Left lobe of liver (tissue), 2 donors: ENCODE measurements around the gene HNF1A. TPM values are rescaled to one million over a fixed set of nuclear protein-coding genes. Genes with fewer than 3 reads are reported as not detected.

Experiments used
- ATAC-seq: fragments of 200-7000 bp; cut with Tn5 transposase; one replicate; pipeline ENCODE4 v1.9.1; 2020; ENCODE audit warnings: mild to moderate bottlenecking, moderate library complexity
- DNase-seq: peaks from one replicate; pipeline ENCODE4 v3.0.0-alpha.2; 2020; ENCODE audit warnings: low spot score
- total RNA-seq: library from RNA; stranded (reverse); gene quantifications from one replicate; pipeline ENCODE4 v1.2.1, GENCODE V29; 2021
- donor health status: DM: no; HTN: no; CAD: no; lungs with moderate emphysema.
- donor health status: DM: no; HTN: yes; CAD: no.

Gene HNF1A
- total RNA-seq, 1 donor from 2014 or later = 23.8 TPM

DNA sequence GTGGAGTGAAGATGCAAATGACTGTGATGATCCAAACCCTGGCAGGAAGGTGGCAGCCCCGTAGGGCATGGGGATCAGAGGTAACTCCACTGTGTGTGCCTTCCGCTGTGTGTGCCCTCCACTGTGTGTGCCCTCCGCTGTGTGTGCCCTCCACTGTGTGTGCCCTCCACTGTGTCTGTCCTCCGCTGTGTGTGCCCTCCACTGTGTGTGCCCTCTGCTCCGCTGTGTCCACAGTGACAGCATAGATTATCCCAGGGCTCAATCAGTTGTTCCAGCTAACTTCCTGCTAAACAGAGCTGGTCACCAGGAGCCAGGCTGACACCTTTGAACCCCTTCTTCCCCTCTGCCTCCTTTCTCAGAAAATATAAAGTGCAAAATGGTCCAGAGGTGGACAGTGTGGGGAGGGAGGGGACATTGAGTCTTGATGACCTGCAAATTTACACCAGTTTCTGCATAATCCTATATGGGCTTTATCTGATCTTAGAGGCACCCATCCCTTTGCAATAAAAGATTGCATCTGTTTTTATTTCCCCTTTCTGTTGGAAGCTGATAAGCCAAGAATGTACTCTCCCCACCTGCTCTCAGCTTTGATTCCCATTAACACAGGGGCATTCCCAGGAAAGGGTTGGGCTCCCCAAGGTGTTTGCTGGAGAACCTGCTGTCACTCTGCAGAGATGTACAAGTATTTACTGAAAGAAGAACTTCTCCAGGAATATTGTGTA lies 21.6 kb upstream of the HNF1A start:
- ATAC-seq (no peak), DNase-seq (no peak)

DNA sequence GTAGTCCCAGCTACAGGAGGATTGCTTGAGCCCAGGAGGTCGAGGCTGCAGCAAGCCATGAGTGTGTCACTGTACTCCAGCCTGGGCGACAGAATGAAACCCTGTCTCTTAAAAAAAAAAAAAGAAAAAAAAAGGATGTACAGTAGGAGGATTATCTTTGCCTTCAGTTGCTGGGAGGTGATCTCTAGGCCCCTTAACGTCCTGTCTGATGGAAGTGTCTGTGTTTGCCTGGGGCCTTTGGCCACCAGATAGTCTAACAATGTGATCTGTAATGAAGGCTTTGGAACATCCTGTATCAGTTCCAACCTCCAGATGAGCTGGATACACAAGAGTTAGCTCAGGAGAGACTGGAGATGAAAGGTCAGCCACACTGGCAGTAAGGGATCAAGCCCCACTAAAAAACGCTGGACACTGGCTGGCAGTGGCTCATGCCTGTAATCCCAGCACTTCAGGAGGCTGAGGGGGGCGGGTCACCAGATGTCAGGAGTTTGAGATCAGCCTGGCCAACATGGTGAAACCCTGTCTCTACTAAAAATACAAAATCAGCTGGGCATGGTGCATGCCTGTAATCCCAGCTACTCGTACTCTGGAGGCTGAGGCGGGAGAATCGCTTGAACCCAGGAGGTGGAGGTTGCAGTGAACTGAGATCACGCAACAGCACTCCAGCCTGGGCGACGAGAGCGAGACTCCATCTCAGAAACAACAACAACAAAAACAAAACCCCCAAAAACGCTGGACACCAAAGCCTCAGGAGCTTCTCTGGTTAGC lies 19.0 kb upstream of the HNF1A start:
- DNase-seq (no peak), ATAC-seq (no peak)

DNA sequence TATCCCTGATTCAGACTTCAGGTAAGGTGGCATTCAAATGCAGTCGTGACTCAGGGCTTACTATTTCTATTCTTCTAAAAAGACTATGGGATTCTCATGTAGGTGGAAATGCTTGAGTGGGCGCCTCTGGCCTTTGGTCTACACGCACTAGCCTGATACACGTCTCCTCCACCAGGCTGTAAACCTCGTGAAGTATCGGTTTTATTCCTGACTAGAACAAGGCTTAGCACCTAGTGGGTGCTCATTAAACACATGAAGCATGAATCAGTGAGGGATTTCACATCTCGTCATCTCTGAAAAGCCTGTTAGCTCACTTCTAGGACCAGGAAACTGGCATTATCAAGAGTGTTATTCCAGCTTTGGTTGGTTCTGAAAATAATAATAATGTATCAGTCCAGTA lies 17.7 kb upstream of the HNF1A start:
- ATAC-seq = no peak
- DNase-seq = no peak

DNA sequence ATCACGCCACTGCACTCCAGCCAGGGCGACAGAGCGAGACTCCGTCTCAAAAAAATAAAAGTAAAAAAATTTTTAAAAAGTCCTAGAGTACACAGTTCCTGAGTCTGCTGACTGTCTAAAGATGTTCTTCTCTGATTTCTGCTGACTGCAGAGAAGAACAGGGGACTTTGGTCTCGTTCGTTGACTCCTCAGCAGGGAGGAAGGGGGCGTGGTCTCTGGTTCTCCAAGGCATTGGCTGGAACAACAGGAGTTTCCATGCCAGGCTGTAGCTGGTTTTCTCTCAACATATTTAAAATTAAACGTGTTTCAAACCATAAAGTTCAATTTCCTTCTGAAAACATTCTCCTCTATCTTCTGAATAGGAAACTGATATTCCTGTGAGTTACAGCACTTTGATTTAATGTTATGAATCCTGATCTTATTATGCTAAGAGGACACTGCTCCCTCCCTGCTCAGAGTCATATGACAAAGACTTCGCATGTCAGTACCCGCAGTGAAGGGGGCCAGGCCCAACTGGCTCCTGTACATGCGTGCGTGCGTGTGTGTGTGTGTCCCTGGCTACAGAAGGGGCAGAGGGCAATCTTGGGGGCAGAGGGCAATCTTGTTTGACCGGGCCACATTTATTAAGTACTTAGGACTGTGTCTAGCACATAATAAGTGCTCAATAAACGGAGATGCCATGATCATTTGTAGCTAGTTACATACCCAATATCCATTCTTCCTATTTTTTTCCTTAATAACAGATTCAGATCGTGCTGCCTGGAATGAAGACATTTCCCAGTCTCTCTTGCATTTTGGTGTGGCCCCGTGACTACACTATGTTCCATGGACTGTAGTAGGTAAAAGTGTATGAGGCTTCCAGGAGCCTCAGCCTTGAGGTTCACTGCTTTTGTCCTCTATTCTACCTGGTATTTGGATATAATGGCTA lies 16.5 kb upstream of the HNF1A start:
- ATAC-seq (peak; percentile 73), DNase-seq (peak; percentile 85)

DNA sequence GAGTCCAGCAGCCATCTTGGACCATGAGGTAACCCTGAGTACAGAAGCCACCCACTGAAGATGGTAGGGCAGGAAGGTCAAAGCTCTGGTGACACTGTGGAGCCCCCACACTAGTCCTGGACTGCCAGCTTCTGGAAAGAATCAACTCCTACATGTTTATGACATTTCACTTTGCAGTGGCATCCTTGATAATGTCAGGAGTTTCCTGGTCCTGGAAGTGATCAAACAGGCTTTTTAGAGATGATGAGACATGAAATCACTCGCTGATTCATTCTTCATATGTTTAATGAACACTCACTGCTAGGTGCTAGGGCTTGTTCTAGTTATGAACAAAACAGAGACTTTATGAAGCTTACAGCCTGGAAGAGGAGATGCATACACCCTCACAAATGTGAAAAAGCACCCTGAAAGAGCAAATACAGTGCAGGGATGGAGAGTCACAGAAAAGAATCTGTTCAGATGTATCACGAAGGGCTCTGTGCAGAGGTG lies 15.8 kb upstream of the HNF1A start:
- ATAC-seq = peak; percentile 1
- DNase-seq = no peak

DNA sequence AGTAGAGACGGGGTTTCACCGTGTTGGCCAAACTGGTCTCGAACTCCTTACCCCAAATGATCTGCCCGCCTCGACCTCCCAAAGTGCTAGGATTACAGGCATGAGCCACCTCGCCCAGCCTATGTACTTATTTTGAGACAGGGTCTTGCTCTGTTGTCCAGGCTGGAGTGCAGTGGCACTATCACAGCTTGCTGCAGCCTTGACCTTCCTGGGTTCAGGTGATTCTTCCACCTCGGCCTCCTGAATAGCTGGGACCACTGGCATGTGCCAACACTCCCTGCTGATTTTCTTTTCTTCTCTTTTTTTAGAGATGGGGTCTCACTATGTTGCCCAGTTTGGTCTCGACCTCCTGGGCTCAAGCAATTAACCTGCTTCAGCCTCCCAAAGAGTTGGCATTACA lies 14.0 kb upstream of the HNF1A start:
- DNase-seq (no peak), ATAC-seq (no peak)

DNA sequence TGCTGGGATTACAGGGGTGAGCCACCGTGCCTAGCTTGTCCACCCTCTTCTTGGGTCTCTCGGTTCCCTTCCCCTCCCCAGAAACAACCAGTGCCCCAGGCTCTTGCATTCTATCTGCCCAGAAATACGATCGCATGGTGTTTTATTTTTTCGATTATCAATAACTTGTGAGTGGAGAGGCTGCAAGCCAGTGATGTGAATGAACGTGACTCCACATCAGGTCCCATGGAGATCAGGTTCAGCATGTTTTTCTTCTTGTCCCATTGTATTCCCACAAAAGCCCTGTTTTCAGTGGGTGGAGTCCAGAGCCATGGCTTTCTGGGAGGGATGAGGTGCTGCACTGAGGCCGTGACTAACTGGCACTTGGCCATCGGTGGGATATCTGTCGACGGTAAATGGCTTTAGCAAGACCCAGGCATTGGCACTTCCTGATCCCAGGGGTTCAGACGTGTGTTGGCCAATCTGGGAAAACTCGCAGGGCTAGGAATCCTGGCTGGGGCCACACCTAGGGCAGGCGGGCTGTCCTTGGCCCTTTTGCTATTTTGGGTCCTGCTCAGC lies 12.7 kb upstream of the HNF1A start:
- peak; percentile 18 for ATAC-seq
- no peak for DNase-seq

DNA sequence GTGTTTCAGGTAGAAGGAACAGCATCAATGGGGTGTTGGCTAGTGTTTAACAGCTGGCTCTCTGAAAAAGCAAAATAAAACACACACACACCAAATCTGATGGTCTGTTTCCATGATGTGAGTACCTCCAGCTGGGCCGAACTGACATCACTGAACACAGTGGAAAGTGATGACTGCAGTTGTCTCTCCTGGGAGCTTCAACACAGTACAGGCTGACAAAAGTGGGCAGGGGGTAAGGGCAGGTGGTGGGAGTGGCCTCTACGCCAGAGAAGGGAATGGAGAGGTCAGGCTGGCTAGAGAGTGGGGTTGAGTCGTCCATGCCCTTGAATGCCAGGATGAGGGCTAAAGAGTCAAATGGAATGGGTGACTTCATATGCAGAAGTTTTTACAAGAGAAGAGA lies 8.0 kb upstream of the HNF1A start:
- no peak for DNase-seq
- ATAC-seq = no peak

DNA sequence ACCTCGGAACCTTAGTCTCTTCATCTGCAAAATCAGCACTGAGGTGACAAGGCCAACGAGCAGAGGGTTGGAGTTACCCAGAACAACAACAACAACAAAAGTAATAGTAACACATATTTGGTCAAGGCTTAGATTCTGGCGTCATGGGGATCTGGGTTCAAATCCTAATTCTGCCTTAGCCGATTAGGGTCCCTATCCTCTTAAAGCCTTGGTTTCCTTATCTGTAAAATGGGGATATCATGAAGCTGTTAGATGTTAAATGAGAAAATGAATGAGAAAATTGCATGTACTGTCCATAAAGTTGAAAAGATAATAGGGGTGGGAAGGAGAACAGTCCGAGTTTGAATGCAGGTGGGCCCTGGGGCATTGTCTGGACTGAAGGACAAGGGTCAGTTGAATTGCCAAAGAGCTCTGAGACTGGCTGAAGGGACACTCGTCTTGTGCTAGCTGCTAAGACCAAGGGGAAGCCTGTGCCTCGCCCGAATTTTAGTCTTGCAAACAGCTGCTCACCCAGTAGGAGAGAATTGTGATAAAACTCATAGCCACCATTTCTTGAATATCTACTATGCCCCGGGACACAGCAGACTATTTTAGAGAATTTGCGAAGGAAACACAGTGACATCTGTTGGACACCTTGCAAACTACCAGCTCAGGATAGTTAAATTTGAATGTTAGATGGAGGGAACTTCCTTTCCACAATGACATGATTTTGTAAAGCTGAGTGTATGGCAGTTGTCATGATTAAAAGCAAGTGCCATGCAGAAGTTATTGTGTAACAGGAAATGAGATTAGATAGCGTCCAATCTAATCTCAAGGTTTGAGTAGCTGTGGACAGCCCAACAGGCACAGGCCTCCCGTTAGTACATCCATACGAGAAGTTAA lies 6.8 kb upstream of the HNF1A start:
- DNase-seq = no peak
- peak; percentile 59 for ATAC-seq

DNA sequence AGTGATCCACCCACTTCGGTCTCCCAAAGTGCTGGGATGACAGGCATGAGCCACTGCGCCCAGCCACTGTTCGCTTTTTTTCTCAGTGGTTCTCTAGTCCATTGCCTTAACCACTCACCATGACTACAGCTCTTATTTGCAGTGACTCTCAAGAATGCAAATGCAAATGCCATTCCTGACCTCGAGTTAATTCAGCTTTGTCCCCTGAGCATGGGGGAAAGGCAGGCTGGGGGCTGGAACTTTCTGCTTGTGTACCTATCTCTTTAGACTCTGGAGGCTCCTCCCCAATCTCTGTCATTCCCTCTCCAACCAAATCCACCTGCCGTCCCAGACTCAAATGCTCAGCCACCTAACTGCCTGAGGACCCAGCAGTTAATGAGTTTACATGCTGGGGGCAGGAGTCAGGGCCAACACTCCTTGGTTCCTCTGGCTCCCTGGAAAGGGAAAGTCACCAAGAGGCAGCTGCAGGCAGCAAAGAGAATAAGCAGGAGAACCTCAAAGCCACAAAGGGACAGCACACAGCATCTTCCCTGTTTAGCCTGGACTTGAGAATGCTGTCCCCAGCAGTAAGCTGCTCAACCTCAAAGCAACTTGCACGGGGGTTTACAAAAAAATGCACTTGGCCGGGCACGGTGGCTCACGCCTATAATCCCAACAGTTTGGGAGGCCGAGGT lies 5.3 kb upstream of the HNF1A start:
- DNase-seq = no peak
- ATAC-seq = peak; percentile 8

DNA sequence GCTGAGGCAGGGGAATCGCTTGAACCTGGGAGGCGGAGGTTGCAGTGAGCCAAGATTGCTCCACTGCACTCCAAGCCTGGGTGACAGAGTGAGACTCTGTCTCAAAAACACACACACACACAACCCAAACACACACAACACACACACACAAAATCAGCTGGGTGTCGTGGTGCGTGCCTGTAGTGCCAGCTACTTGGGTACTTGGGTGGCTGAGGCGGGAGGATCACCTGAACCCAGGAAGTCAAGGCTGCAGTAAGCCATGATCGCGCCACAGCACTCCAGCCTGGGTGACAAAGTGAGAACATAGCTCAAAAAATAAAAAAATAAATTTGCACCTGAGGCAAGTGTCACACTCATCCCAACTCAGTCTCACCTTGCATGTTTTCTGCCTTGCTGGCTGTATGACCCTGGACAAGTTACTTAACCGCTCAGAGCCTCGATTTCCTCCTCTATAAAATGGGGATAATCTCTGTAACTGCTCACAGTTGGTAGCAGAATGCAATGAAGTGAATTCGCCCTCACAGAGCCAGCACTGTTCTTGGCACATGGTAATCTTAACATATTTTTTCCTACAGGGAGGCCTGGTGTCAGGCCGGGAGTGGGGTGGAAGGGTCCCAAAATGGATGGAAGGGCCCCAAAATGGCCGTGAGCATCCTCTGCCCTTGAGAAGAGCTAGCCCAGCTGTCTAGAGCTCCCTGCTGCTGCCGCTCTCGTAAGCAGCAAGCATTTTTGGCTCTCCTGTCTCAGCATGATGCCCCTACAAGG lies 630 bp upstream of the HNF1A start:
- ATAC-seq (peak; percentile 20), DNase-seq (no peak)

DNA sequence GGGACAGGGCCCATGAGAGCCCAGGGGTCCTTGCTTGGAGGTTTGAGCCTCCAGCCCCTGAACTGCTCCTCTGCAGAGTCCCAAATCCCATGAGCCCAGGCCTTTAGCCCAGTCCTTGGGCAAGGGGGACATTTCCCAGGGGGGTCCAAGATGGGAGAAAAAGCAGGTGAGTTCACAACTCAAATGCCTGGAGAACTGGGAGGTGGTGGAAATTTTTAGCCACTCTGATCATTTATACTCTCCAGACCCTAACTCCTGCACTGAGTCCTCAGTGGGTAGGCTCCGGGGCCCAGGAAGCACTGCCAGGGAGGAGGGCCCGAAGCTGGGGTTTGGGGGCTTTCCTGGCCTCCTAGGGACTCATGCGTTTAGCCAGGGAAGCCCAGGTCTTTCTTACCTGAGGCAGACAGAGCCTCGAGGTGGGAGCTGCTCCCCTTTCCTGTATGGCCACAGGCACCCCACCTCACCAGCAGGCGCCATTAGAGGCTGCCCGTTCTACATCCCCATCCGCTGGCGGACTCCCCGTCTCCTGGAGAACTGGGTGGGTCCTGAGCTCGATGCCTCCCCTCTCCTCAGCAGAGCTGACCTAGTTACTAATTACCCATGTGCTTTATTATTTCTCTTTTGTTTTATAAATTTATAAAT lies 998 bp downstream of the HNF1A start:
- no peak for ATAC-seq
- DNase-seq = no peak

DNA sequence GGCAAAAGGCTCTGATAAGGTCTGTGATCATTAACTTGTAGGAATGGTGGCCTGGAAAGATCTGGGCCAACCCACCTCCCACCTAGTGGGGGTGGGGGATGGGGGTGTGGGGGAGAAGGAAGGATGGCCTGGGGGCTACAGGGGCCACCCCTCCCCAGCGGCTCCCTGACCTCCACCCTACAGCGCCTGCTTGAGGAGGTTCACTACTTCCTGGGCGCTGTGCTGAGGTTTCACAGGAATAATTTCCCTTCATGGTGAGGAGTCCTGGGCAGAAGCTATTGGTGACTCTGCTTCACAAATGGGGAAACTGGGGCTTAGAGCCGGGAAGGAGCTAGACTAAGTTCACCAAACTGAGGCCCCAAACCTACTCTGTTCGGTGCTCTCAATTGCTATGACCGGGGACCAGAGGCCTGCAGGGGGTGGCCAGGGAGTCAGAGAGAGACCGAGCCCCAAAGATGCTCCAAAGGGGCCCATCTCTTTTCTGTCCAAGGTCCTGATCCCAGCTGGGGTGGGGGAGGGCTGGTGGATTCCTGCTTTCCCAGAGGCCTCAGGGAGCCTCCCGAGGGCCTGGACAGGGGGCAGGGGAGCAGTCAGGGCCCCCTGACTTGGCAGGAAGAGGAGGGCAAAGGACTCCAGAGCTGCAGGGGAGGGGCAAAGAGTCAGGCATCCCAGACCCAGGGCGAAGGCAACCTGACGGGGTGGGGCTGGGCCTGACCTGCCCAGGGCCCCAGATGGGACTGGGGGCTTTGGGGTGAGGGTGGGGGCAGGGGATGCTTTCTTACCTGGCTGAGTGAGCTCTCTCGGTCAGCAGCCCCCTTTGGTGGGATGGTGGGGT lies 1.7 kb downstream of the HNF1A start:
- peak; percentile 60 for ATAC-seq
- peak; percentile 85 for DNase-seq

DNA sequence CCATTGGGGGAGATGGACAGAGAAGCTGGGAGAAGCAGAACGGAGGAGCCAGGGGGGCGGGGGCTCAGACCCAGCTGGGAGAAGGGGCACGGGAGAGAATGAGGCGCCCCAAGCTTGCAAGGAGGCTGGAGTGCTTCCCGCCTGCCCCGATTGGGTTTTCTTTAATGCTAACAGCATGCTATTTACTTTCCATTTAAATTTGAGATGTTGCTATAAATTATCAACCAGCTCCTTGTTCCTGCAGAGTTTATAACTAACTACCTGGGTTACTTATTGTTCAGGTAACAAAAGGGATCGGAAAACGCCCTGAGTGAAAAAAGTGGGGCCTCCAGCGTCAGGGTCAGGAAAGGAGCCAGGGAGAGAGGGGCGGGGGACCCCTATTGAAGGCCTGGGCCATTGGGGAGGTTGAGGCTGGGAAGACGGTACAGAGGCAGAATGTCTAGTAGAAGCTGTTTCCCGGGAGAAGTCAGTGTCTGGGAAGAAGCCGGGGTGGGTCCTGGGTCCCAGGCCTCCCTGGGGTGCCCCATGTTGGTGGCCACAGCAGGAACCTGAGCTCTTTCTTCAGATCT lies 2.5 kb downstream of the HNF1A start:
- ATAC-seq = peak; percentile 38
- peak; percentile 72 for DNase-seq

DNA sequence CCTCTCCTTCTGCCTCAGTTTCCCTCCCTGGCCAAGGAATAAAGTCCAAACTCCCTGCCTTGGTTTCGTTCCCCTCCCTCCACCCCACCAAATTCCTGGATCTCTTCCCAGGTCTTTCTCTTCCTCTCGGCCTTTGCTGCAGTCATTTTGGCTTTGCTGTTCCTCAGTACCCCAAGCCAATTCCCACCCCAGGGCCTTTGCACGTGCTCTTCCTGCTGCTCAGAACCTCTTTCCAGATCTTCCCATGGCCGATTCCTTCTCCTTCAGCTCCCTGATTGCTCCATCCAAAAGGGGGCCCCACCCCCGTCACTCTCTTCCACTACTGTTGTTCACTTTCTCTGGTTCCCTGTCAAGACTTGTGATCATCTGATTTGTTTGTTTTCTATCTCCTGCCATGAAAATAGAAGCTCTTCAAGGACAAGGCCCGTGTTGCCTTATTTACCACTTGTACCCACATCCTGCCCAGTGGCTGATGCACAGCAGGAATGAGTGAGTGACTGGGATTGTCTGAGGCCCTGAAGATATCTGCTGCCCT lies 3.1 kb downstream of the HNF1A start:
- ATAC-seq (no peak), DNase-seq (no peak)

DNA sequence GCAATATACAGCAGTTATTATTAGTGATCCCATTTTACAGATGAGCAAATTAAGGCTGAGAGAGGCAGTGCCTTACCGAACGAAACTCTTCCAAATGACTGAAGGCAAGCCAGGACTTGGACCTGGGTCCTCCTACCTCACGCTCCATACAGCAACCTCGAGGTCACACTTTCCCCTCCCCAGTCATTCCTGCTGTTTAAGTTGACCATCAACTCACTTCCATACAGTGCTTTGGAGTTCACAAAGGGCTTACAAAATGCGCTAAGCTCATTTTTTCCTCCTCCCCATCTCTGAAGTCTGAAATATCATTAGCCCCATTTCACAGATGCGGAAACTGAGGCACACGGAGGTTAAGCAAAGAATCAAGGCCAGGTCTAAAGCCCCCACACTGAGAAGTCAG lies 4.3 kb downstream of the HNF1A start:
- no peak for DNase-seq
- ATAC-seq = no peak

DNA sequence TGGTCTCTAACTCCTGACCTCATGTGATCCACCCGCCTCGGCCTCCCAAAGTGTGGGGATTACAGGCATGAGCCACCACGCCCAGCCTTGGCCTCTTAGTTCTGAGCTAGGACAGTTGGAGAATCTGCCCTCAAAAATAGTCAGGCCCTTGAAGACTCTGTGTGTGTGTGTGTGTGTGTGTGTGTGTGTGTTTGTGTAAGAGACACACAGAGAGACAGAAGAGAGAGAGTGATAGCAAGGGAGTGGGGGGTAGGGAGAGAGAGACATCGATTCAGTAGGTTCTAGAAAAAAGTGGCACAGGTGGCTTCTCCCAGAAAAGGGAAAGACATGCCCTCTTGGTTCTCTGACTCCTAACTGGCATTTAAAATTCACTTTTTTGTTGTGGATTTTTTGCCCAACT lies 5.4 kb downstream of the HNF1A start:
- no peak for DNase-seq
- peak; percentile 2 for ATAC-seq
